Measurements from ENCODE around the gene SCAF1.

The SCAF1 gene

DNA sequence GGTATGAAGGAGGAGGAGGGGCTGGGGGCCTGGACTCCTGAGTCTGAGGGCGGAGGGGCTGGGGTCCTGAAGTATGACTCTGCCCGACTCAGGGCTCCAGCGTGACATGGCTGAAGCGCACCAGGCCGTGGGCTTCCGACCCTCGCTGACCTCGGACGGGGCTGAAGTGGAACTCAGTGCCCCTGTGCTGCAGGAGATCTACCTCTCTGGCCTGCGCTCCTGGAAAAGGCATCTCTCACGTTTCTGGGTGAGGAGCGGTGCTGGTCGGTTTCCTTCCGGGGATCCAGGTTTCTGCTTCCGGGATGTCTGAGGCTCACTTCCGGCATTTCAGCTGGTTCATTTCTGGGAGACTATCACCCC is 50.1 kb downstream of the SCAF1 start:
- H3K27me3 ChIP-seq (ENCODE audit: control insufficient read depth, insufficient read depth, low read length): no peaks in the 10 kb centered on the region
- H3K27ac ChIP-seq: no peak overlapping the region
- no peak overlapping the region for H2AFZ ChIP-seq
- peaks cover 2% of the 10 kb centered on the region for H3K4me1 ChIP-seq
- no peaks in the 10 kb centered on the region for H3K79me2 ChIP-seq
- TF ChIP-seq, protein P1, sequence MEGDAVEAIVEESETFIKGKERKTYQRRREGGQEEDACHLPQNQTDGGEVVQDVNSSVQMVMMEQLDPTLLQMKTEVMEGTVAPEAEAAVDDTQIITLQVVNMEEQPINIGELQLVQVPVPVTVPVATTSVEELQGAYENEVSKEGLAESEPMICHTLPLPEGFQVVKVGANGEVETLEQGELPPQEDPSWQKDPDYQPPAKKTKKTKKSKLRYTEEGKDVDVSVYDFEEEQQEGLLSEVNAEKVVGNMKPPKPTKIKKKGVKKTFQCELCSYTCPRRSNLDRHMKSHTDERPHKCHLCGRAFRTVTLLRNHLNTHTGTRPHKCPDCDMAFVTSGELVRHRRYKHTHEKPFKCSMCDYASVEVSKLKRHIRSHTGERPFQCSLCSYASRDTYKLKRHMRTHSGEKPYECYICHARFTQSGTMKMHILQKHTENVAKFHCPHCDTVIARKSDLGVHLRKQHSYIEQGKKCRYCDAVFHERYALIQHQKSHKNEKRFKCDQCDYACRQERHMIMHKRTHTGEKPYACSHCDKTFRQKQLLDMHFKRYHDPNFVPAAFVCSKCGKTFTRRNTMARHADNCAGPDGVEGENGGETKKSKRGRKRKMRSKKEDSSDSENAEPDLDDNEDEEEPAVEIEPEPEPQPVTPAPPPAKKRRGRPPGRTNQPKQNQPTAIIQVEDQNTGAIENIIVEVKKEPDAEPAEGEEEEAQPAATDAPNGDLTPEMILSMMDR (IDR thresholded peaks at IDR 0.05): no peak
- no peak overlapping the region for H3K4me2 ChIP-seq (ENCODE audit: low read length)
- no peaks in the 10 kb centered on the region for H3K36me3 ChIP-seq (ENCODE audit: control insufficient read depth, insufficient read depth, low read length)
- no peaks in the 10 kb centered on the region for H3K9me3 ChIP-seq (ENCODE audit: control insufficient read depth, low read length)
- H3K9ac ChIP-seq: no peak overlapping the region
- no peak overlapping the region for H3K4me3 ChIP-seq (ENCODE audit: low read depth, low read length)

DNA sequence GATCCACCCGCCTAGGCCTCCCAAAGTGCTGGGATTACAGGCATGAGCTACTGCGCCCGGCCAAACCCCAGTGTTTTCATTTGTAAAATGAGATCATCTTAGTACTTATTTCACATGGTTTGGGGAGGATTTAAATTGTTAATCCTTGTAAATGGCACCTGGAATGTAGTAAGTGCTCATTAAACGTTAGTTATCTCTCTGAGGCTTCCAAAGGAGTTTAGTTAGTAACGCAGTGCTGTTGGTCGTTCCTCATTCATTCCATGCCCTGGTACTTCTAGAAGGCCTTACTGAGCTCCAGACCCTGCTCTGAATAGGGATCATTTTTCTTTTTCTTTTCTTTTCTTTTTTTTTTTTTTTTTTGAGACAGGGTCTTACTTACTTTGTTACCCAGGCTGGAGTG is 54.1 kb downstream of the SCAF1 start:
- no peaks in the 10 kb centered on the region for H3K4me1 ChIP-seq
- H3K79me2 ChIP-seq: no peaks in the 10 kb centered on the region
- TF ChIP-seq, protein P1 (IDR thresholded peaks at IDR 0.05): no peak
- H3K4me2 ChIP-seq (ENCODE audit: low read length): no peak overlapping the region
- no peak overlapping the region for H3K4me3 ChIP-seq (ENCODE audit: low read depth, low read length)
- no peak overlapping the region for H3K27ac ChIP-seq
- no peak overlapping the region for H3K9ac ChIP-seq
- no peaks in the 10 kb centered on the region for H3K9me3 ChIP-seq (ENCODE audit: control insufficient read depth, low read length)
- H3K36me3 ChIP-seq (ENCODE audit: control insufficient read depth, insufficient read depth, low read length): no peaks in the 10 kb centered on the region
- no peak overlapping the region for H2AFZ ChIP-seq
- no peaks in the 10 kb centered on the region for H3K27me3 ChIP-seq (ENCODE audit: control insufficient read depth, insufficient read depth, low read length)

DNA sequence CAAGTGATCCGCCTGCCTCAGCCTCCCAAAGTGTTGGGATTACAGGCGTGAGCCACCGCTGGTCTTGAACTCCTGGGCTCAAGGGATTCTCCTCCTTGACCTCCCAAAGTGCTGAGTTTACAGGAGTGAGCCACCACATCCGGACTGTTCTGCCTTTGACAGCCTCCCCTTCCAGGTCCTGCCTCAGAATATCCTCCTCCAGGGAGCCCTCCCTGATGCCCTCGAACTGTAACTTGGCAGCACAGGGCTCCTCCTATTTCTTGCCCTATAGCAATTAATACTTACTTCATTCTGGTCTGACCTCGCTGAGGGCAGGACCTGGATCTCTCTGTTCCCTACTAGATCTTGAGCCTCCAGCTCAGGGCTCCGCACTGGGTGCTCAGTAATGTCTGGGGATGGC is 54.9 kb downstream of the SCAF1 start:
- Histone ChIP-seq H3K9ac (no peak overlapping the region), H3K4me2 (ENCODE audit: low read length) (no peak overlapping the region), H3K9me3 (ENCODE audit: control insufficient read depth, low read length) (no peaks in the 10 kb centered on the region), H2AFZ (no peak overlapping the region), H3K4me3 (ENCODE audit: low read depth, low read length) (no peak overlapping the region), H3K4me1 (no peaks in the 10 kb centered on the region), H3K79me2 (no peaks in the 10 kb centered on the region), H3K27ac (no peak overlapping the region), H3K36me3 (ENCODE audit: control insufficient read depth, insufficient read depth, low read length) (no peaks in the 10 kb centered on the region), H3K27me3 (ENCODE audit: control insufficient read depth, insufficient read depth, low read length) (no peaks in the 10 kb centered on the region)
- TF ChIP-seq, protein P1 (IDR thresholded peaks at IDR 0.05): no peak

DNA sequence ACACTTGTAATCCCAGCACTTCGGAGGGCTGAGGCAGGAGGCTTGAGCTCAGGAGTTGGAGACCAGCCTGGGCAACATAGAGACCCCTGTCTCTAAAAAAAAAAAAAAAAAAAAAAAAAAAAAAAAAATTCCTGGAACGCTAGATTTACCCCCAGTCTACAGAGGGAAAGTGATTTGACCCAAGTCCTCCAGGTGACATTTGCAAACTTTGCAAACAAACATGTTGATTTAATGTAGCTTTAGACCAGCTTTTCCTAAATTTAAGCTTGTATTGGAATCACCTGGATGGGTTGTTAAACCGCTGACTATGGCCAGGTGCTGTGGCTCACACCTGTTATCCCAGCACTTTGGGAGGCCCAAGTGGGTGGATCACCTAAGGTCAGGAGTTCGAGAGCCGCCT is 57.4 kb downstream of the SCAF1 start:
- TF ChIP-seq, protein P1 (IDR thresholded peaks at IDR 0.05): no peak
- no peaks in the 10 kb centered on the region for H3K36me3 ChIP-seq (ENCODE audit: control insufficient read depth, insufficient read depth, low read length)

DNA sequence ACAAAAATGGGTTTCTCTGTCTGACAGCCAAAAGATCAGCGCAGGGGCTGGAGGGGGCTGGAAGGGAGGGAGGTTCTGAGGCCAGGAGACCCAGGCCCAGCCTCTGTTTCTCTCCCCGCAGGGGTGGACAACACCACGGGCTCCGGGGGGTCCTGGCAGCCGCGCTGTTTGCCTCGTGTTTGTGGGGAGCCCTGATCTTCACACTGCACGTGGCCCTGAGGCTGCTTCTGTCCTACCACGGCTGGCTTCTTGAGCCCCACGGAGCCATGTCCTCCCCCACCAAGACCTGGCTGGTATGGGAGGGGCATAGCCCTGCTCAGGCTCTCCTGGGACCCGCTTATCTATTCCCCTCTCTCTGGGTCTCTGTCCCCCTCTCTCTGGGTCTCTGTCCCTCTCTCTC is 58.6 kb downstream of the SCAF1 start:
- Histone ChIP-seq H3K27me3 (ENCODE audit: control insufficient read depth, insufficient read depth, low read length) (no peaks in the 10 kb centered on the region), H3K4me1 (no peaks in the 10 kb centered on the region), H3K79me2 (no peaks in the 10 kb centered on the region), H2AFZ (no peak overlapping the region), H3K4me2 (ENCODE audit: low read length) (no peak overlapping the region), H3K36me3 (ENCODE audit: control insufficient read depth, insufficient read depth, low read length) (no peaks in the 10 kb centered on the region), H3K9ac (no peak overlapping the region), H3K27ac (no peak overlapping the region), H3K9me3 (ENCODE audit: control insufficient read depth, low read length) (no peaks in the 10 kb centered on the region), H3K4me3 (ENCODE audit: low read depth, low read length) (no peak overlapping the region)
- TF ChIP-seq, protein P1 (IDR thresholded peaks at IDR 0.05): no peak

More for the DNA sequence above, 57.4 kb downstream of the SCAF1 start:
- Histone ChIP-seq H3K4me3 (ENCODE audit: low read depth, low read length) (no peak overlapping the region), H3K9ac (no peak overlapping the region), H2AFZ (no peak overlapping the region), H3K4me1 (no peaks in the 10 kb centered on the region), H3K4me2 (ENCODE audit: low read length) (no peak overlapping the region), H3K9me3 (ENCODE audit: control insufficient read depth, low read length) (no peaks in the 10 kb centered on the region), H3K27me3 (ENCODE audit: control insufficient read depth, insufficient read depth, low read length) (no peaks in the 10 kb centered on the region), H3K79me2 (no peaks in the 10 kb centered on the region), H3K27ac (no peak overlapping the region)

Data from parathyroid adenoma (tissue), 2 donors.